ENCODE measurements around the gene NLRP12. TPM values are rescaled to one million over a fixed set of nuclear protein-coding genes. Genes with fewer than 3 reads are reported as not detected.

The NLRP12 gene
- total and polyA plus RNA-seq, 2 of the 4 experiments (the other 2 are of a cell fraction): not detected

DNA sequence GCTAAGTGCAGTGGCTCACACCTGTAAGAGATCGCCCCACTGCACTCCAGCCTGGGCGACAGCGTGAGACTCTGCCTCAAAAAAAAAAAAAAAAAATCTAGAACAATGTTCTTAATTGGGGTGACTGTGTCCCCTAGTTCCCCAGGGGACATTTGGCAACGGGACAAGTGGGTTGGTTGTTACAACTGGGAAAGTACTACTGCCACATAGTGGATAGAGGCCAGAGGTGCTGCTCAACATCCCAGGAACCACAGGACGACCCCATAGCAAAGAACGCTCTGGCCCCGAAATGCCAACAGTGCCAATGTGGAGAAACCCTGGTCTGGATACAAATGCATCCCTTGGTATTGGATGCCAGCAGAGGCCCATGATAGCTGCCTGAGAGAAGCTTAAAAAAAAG lies 11.8 kb downstream of the NLRP12 start:
- Histone ChIP-seq H3K18ac (ENCODE audit: low read depth, low read length) (no peak overlapping the region), H2BK120ac (ENCODE audit: low read depth, low read length) (no peak overlapping the region), H2BK20ac (ENCODE audit: low read depth, low read length) (no peak overlapping the region), H3K27ac (ENCODE audit: insufficient read depth, low read length) (no peak overlapping the region), H3K79me1 (ENCODE audit: low read depth in 1 of 2, low read length in 2 of 2) (no peaks in the 10 kb centered on the region), H2BK15ac (ENCODE audit: low read depth, low read length) (no peak overlapping the region), H2AK5ac (ENCODE audit: low read depth, low read length) (no peak overlapping the region), H3K9me1 (ENCODE audit: insufficient read depth, low read length) (no peaks in the 10 kb centered on the region), H3K56ac (ENCODE audit: extremely low read depth, insufficient read depth, low read length) (no peak overlapping the region), H3K23ac (ENCODE audit: low read depth, low read length) (no peak overlapping the region), H3K4me1 (ENCODE audit: control insufficient read depth, insufficient read depth, low read length) (no peaks in the 10 kb centered on the region), H3K36me3 (ENCODE audit: control insufficient read depth, insufficient read depth, low read length) (no peaks in the 10 kb centered on the region), H4K20me1 (ENCODE audit: insufficient read depth, low read length) (no peaks in the 10 kb centered on the region), H3K14ac (replicated peaks; ENCODE audit: low read depth, low read length) (no peak overlapping the region), H3K4me3 (ENCODE audit: insufficient read depth, low read depth, low read length) (no peak overlapping the region), H3K4me2 (ENCODE audit: low read depth, low read length) (no peak overlapping the region), H4K8ac (ENCODE audit: low read depth in 2 of 2, low read length in 2 of 2) (no peak overlapping the region), H3K27me3 (ENCODE audit: control insufficient read depth, insufficient read depth, low read length) (no peaks in the 10 kb centered on the region), H2BK5ac (ENCODE audit: low read depth, low read length, poor library complexity, severe bottlenecking) (no peak overlapping the region), H2AFZ (replicated peaks; ENCODE audit: low read length, poor library complexity) (no peak overlapping the region), H4K5ac (ENCODE audit: low read depth, low read length) (no peak overlapping the region), H3K9ac (ENCODE audit: low read depth, low read length) (no peak overlapping the region), H3K4ac (ENCODE audit: low read depth, low read length) (no peak overlapping the region), H2AK9ac (replicated peaks; ENCODE audit: low read depth, low read length, poor library complexity) (no peak overlapping the region), H4K91ac (ENCODE audit: insufficient read depth, low read depth, low read length) (no peak overlapping the region), H3K9me3 (ENCODE audit: control insufficient read depth, insufficient read depth, low read length) (no peaks in the 10 kb centered on the region)
- no TSS peak for BruUV-seq (replicated peaks)
- DNase-seq (no peak), ATAC-seq (ENCODE audit: low read depth) (no peak)
- CTCF ChIA-PET: interaction anchor here (0.8 kb wide), 1 partner anchor 388 kb away, joined by 3 read pairs; no protein-coding TSS in a partner anchor
- TF ChIP-seq, protein P1, sequence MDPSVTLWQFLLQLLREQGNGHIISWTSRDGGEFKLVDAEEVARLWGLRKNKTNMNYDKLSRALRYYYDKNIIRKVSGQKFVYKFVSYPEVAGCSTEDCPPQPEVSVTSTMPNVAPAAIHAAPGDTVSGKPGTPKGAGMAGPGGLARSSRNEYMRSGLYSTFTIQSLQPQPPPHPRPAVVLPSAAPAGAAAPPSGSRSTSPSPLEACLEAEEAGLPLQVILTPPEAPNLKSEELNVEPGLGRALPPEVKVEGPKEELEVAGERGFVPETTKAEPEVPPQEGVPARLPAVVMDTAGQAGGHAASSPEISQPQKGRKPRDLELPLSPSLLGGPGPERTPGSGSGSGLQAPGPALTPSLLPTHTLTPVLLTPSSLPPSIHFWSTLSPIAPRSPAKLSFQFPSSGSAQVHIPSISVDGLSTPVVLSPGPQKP (IDR thresholded peaks at IDR 0.05; ENCODE audit: borderline replicate concordance, low read depth, low read length): no peak
- TF ChIP-seq RCOR1 (IDR thresholded peaks at IDR 0.05; ENCODE audit: insufficient replicate concordance, low read length): no peak
- TF ChIP-seq CEBPB (IDR thresholded peaks at IDR 0.05; ENCODE audit: low read depth, low read length): no peak
- TF ChIP-seq BHLHE40 (IDR thresholded peaks at IDR 0.05; ENCODE audit: low read depth, low read length): no peak
- TF ChIP-seq MAZ (IDR thresholded peaks at IDR 0.05; ENCODE audit: borderline replicate concordance, low read depth, low read length): no peak
- no peak for TF ChIP-seq FOS (IDR thresholded peaks at IDR 0.05; ENCODE audit: low read depth, low read length)
- TF ChIP-seq RFX5 (IDR thresholded peaks at IDR 0.05; ENCODE audit: low read depth, low read length): no peak
- no peak for TF ChIP-seq RAD21 (IDR thresholded peaks at IDR 0.05; ENCODE audit: low read length)
- TF ChIP-seq NFE2L2 (IDR thresholded peaks at IDR 0.05; ENCODE audit: low read depth, low read length): no peak
- no peak for TF ChIP-seq POLR2A (IDR thresholded peaks at IDR 0.05; ENCODE audit: low read depth, low read length)
- TF ChIP-seq MXI1 (IDR thresholded peaks at IDR 0.05; ENCODE audit: borderline replicate concordance, low read depth, low read length): no peak
- TF ChIP-seq, protein P2, sequence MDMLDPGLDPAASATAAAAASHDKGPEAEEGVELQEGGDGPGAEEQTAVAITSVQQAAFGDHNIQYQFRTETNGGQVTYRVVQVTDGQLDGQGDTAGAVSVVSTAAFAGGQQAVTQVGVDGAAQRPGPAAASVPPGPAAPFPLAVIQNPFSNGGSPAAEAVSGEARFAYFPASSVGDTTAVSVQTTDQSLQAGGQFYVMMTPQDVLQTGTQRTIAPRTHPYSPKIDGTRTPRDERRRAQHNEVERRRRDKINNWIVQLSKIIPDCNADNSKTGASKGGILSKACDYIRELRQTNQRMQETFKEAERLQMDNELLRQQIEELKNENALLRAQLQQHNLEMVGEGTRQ (IDR thresholded peaks at IDR 0.05; ENCODE audit: low read depth, low read length): no peak
- no peak for TF ChIP-seq MAFK (IDR thresholded peaks at IDR 0.05; ENCODE audit: low read depth, low read length)
- TF ChIP-seq, protein P3, sequence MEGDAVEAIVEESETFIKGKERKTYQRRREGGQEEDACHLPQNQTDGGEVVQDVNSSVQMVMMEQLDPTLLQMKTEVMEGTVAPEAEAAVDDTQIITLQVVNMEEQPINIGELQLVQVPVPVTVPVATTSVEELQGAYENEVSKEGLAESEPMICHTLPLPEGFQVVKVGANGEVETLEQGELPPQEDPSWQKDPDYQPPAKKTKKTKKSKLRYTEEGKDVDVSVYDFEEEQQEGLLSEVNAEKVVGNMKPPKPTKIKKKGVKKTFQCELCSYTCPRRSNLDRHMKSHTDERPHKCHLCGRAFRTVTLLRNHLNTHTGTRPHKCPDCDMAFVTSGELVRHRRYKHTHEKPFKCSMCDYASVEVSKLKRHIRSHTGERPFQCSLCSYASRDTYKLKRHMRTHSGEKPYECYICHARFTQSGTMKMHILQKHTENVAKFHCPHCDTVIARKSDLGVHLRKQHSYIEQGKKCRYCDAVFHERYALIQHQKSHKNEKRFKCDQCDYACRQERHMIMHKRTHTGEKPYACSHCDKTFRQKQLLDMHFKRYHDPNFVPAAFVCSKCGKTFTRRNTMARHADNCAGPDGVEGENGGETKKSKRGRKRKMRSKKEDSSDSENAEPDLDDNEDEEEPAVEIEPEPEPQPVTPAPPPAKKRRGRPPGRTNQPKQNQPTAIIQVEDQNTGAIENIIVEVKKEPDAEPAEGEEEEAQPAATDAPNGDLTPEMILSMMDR (conservative IDR thresholded peaks at IDR 0.05; ENCODE audit: low read depth, low read length): no peak
- dilution Hi-C loops (cut with HindIII; ENCODE audit: low sequenced_read_pairs, unreplicated experiment): no loop called here
- in situ Hi-C loops (cut with MboI; ENCODE audit: low sequenced_read_pairs): no loop called here
- intact Hi-C loops (cut with micrococcal nuclease): no loop called here
- POLR2A ChIA-PET (ENCODE audit: unreplicated experiment): no interaction called here
- WGBS, 2 experiments (ENCODE audit: extremely low coverage in 2 of 2, insufficient read length in 1 of 2): 48% methylated on average over 2 of the region's 7 CpGs; no CpG with 5 or more reads in 1 of the 2 experiments

Data from IMR-90 (cell line).